GM21390 (cell line): ENCODE measurements around the gene DNAAF1.
"Not testable (repeated sequence)": the region's sequence is repeated elsewhere in the genome, so short reads cannot be mapped to it uniquely, and the experiment has no call there.

Experiments
- ATAC-seq: cut with Tn5 transposase; IDR thresholded peaks from one replicate; pipeline ENCODE4 v1.9.1; 2021; ENCODE audit not compliant: unreplicated experiment

Gene DNAAF1

DNA sequence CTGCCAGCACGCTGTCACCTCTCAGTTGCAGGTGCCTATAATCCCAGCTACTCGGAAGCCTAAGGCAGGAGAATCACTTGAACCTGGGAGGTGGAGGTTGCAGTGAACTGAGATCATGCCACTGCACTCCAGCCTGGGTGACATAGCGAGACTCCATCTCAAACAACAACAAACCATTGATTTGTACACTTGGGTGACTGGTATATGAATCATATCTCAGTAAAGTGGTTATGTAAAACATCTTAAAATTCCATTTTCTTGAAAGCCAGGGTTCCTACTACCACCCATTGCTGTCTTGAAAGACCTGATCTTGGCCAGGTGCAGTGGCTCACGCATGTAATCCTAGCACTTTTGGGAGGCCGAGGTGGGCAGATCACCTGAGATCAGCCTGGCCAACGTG lies 60.0 kb downstream of the DNAAF1 start:
- ATAC-seq, result not testable (repeated sequence)

- ATAC-seq, result no peak
These were observed 61.0 kb downstream of the DNAAF1 start for GRCh38 chr16:84205976-84206691.

- no peak for ATAC-seq
These were observed 62.1 kb downstream of the DNAAF1 start for GRCh38 chr16:84207251-84207650.

- no peak for ATAC-seq
These were observed 62.8 kb downstream of the DNAAF1 start for GRCh38 chr16:84207879-84208278.

DNA sequence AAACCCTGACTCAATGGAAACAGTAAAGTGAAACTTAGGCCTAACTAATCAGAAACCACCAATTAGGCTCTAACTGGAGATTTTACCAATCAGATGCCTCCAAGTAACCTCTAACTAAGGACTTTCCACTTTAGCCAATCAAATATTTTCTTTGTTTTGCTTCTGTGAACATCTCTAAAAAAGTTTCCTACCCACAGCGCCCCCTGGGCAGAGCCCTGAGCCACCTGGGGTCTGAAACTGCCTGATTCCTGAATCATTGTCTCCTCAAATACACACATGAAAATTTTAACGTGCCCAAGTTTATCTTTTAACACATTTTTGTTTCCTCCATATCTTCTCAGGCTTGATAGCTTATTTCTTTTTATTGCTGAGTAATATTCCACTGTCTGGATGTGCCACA lies 64.9 kb downstream of the DNAAF1 start:
- ATAC-seq, result no peak

DNA sequence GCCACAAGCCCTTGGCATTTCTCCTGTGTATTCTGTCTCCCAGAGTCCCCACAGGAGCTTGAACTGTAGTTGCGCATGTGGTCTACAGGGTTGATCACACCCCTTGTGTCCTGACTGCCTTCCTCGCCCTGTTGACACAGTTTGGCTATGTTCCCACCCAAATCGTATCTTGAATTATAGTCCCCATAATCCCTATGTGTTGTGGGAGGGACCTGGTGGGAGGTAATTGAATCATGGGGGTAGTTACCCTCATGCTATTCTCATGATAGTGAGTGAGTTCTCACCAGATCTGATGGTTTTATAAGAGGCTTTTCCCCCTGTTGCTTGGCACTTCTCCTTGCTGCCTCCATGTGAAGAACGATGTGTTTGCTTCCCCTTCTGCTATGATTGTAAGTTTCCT lies 67.0 kb downstream of the DNAAF1 start:
- ATAC-seq, result no peak

- no peak for ATAC-seq
These were observed 67.5 kb downstream of the DNAAF1 start for GRCh38 chr16:84212631-84213030.

GRCh38 chr16:84214451-84215066 lies 69.5 kb downstream of the DNAAF1 start:
- ATAC-seq, result no peak

GRCh38 chr16:84215531-84215930 lies 70.4 kb downstream of the DNAAF1 start:
- ATAC-seq, result no peak

GRCh38 chr16:84216144-84216543 lies 71.0 kb downstream of the DNAAF1 start:
- ATAC-seq, result not testable (repeated sequence)

- ATAC-seq, result no peak
These were observed 73.2 kb downstream of the DNAAF1 start for GRCh38 chr16:84218176-84218823.

DNA sequence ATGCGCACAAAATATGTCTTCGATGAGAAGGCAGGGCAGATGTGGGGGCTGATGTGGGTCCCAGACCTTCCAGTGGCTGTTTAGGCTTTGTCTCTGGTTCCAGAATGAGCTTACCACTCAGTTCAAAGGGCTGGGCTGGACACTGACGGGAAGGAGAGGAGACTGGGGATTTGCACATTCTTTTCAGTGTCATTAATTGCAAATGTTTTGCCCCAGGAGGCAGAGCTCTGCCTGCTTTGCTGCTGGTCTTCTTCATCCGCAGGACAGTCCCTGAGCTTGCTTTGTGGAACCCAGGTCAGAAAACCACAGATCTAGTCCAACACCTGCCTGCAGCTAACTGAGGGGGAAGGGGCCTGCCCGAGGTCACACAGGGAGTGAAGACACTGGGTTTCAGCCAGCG lies 73.8 kb downstream of the DNAAF1 start:
- no peak for ATAC-seq

DNA sequence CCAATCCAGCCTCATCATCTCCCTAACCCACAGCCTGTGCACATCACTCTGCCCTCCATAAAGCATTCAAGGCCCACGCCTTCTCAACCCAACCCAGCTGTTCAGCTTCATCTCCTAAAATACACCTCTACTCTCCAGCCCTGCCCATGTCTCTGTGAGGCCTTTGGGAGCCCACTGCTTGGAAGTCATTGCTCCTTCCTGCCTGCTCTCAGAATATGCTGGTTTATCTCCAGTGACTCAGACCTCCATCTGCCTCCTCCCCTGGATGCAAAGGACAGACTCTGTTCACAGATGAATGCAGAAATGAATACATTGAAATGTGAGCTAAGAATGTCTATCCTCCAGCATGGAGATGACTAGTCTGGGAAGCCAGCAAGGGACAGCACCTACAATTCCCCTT lies 75.7 kb downstream of the DNAAF1 start:
- no peak for ATAC-seq

- ATAC-seq, result no peak
These were observed 78.3 kb downstream of the DNAAF1 start for GRCh38 chr16:84223456-84223855.

- ATAC-seq, result no peak
These were observed 79.4 kb downstream of the DNAAF1 start for GRCh38 chr16:84224554-84224953.

DNA sequence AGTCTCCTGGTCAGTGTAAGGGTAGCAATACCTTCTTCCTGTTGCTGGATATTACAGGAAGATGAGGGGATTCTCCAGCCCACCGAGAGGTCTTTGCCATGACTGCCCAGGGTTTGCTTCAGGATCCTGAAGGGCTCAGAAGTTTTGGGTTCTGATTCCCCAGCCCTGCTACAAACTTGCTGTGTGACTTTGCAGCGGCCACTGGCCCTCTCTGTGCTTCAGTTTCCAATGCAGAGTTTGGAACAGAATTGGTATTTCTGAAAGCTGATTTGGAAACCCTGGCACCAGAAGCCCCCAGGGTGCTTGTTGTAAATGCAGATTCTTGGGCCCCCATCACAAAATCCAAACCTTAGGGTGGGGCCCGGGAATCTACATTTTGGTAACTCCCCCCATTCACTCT lies 80.0 kb downstream of the DNAAF1 start:
- no peak for ATAC-seq

GRCh38 chr16:84225571-84225970 lies 80.5 kb downstream of the DNAAF1 start:
- ATAC-seq, result no peak

DNA sequence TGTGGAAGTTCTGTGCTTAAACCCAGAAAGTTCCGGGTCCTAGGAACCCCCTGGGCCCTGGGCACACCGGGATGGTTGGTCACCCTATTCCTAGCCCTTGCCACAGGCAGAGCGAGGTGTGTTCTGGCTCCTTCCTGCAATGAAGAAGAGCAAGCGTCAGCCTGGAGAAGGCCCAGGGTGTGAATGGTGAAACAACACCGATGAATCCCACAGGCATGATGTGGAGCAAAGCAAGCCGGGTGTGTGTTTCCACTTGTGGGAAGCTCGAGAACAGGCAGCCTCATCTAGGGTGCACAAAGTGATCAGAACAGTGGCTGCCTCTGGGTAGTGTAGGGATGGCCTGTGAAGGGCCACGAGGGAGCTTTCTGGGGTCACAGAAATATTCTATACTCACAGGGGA lies 80.9 kb downstream of the DNAAF1 start:
- ATAC-seq, result no peak
